KMS-11 (cell line): Measurements from ENCODE around the gene DENND6B.
A peak's percentile ranks its signal among the peaks of the same experiment; 100 is the strongest.
"Not testable (repeated sequence)": the region's sequence is repeated elsewhere in the genome, so short reads cannot be mapped to it uniquely, and the experiment has no call there.

ENCODE experiments used
- H2AFZ ChIP-seq: fragments of 200-600 bp; sonication (generic); 2 replicates; pipeline ENCODE4 v1.6.1; 2016; ENCODE audit warnings: antibody characterized with exemption, mixed run types, low read depth
- H3K27ac ChIP-seq: fragments of 200-600 bp; sonication (generic); 2 replicates; pipeline ENCODE4 v1.6.1; 2016; ENCODE audit warnings: mild to moderate bottlenecking, mixed run types
- H3K27me3 ChIP-seq: fragments of 200-600 bp; sonication (generic); 2 replicates; pipeline ENCODE4 v1.6.1; 2017; ENCODE audit warnings: mild to moderate bottlenecking, low read depth, mixed run types, moderate library complexity; ENCODE audit not compliant: insufficient read depth
- H3K36me3 ChIP-seq: fragments of 200-600 bp; sonication (generic); 2 replicates; pipeline ENCODE4 v1.6.1; 2017; ENCODE audit warnings: mild to moderate bottlenecking, mixed run types; ENCODE audit not compliant: insufficient read depth
- H3K4me1 ChIP-seq: fragments of 200-600 bp; sonication (generic); 2 replicates; pipeline ENCODE4 v1.6.1; 2016; ENCODE audit warnings: mild to moderate bottlenecking, low read depth, mixed run types; ENCODE audit not compliant: poor library complexity, severe bottlenecking
- H3K4me2 ChIP-seq: fragments of 200-600 bp; sonication (generic); 2 replicates; pipeline ENCODE4 v1.7.0; 2016; ENCODE audit warnings: mild to moderate bottlenecking, mixed run types
- H3K4me3 ChIP-seq: fragments of 200-600 bp; sonication (generic); IDR thresholded peaks from 2 replicates; pipeline ENCODE4 v1.6.1; 2017; ENCODE audit warnings: low read depth, low read length, mixed read lengths; ENCODE audit not compliant: insufficient read depth
- H3K79me2 ChIP-seq: fragments of 200-600 bp; sonication (generic); 2 replicates; pipeline ENCODE4 v1.6.1; 2016; ENCODE audit warnings: low read depth, mixed run types; ENCODE audit not compliant: insufficient read depth
- H3K9ac ChIP-seq: fragments of 200-600 bp; sonication (generic); 2 replicates; pipeline ENCODE4 v1.6.1; 2016; ENCODE audit warnings: mild to moderate bottlenecking, mixed run types
- H4K20me1 ChIP-seq: fragments of 200-600 bp; sonication (generic); 2 replicates; pipeline ENCODE4 v1.6.1; 2016; ENCODE audit warnings: mild to moderate bottlenecking, mixed run types; ENCODE audit not compliant: insufficient read depth
- CTCF ChIP-seq: fragments of 200-600 bp; sonication (generic); conservative IDR thresholded peaks from 2 replicates; pipeline ENCODE4 v1.6.1; 2017; ENCODE audit warnings: low read depth, mild to moderate bottlenecking, antibody characterized with exemption, low read length, moderate library complexity, mixed read lengths

DENND6B gene

DNA sequence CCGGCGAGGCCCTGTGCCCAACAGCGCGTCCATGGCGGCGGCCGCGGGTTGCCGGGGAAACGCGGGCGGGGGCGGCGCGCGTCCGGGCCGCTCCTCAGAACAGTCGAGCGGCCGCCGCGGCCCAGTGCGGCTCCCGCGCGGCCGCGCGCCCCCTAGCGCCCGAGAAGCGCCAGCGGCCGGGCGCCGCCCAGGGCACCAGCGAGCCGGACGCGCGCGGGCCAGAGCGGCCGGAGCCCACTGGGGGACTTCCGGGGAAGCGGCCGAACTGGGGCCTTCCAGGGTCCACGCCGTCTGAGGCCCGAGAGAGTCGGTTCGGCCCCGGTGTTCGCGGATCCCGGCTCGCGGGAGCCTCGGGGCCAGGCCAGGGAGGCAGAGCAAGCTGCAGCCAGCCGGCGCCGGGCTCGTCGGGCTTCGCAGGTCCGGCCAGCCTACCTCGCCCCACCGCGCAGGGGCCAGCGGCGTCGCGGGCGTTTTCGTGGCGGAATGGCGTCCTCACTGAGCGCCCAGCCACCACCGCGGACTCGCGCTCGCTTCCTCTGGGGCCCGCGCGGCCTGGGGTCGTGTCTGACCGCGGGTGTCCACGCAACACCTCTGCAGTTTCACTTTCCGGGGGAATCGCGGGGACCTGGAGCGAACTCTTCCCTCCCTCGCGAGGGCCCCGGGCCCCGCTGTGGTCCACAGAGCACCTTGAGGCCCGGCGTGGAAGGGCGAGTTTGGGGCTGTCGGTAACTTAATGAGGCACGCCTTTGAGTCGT, at the start of gene DENND6B:
DENND6B (minus strand) TSS at position 57 of the 755 bp plus-strand sequence; CDS start at position 33, 24 bp downstream.
- no peak within 1 kb of the TSS for H3K4me3 ChIP-seq
- H3K36me3 ChIP-seq, result no peaks in the 10 kb centered on the region
- H3K27ac ChIP-seq, result peak within 1 kb of the TSS; percentile 48
- H2AFZ ChIP-seq, result peak within 1 kb of the TSS; percentile 57
- peak within 1 kb of the TSS; percentile 74 for H3K9ac ChIP-seq
- no peak for TF ChIP-seq CTCF
- peaks cover 6% of the 10 kb centered on the region for H3K4me1 ChIP-seq
- H3K27me3 ChIP-seq, result no peaks in the 10 kb centered on the region
- peak within 1 kb of the TSS; percentile 63 for H3K4me2 ChIP-seq
- no peaks in the 10 kb centered on the region for H4K20me1 ChIP-seq
- H3K79me2 ChIP-seq, result no peaks in the 10 kb centered on the region

DNA sequence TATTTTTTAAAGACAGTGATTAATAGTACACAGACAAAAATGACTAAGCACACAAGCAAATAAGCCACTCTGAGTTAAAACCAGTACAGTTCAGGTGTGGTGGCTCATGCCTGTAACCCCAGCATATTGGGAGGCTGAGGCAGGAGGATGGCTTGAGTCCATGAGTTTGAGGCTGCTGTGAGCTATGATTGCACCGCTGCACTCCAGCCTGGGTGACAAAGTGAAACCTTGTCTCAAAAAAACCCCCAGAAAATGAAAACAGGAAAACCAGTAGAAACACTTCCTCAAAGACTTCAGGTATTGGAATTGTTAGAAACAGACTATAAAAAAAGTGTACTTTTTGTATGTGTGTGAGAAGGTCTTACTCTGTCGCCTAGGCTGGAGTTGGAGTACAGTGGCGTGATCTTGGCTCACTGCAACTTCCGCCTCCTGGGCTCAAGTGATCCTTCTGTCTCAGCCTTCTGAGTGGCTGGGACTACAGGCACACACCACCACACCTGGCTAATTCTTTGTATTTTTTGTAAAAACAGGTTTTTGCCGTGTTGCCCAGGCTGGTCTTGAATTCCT, 49.4 kb upstream of the DENND6B start:
- H3K27me3 ChIP-seq, result no peaks in the 10 kb centered on the region
- H3K4me3 ChIP-seq, result no peak overlapping the region
- H3K36me3 ChIP-seq, result no peaks in the 10 kb centered on the region
- H4K20me1 ChIP-seq, result no peaks in the 10 kb centered on the region
- H3K4me2 ChIP-seq, result no peak overlapping the region
- no peak for TF ChIP-seq CTCF
- no peak overlapping the region for H3K9ac ChIP-seq
- H3K79me2 ChIP-seq, result no peaks in the 10 kb centered on the region
- H3K27ac ChIP-seq, result no peak overlapping the region
- H3K4me1 ChIP-seq, result no peaks in the 10 kb centered on the region
- no peak overlapping the region for H2AFZ ChIP-seq

GRCh38 chr22:50371101-50371648, 44.4 kb upstream of the DENND6B start:
- no peak overlapping the region for H3K4me3 ChIP-seq
- no peak overlapping the region for H3K9ac ChIP-seq
- no peak for TF ChIP-seq CTCF
- H2AFZ ChIP-seq, result no peak overlapping the region
- no peak overlapping the region for H3K4me2 ChIP-seq
- H3K27me3 ChIP-seq, result no peaks in the 10 kb centered on the region
- no peaks in the 10 kb centered on the region for H3K4me1 ChIP-seq
- H4K20me1 ChIP-seq, result no peaks in the 10 kb centered on the region
- H3K79me2 ChIP-seq, result 0 out of 2 replicates have a peak, but pooled peaks cover 6% of the 10 kb centered on the region
- no peaks in the 10 kb centered on the region for H3K36me3 ChIP-seq
- no peak overlapping the region for H3K27ac ChIP-seq

GRCh38 chr22:50367778-50368500, 41.1 kb upstream of the DENND6B start:
- Histone ChIP-seq H2AFZ (no peak overlapping the region), H3K79me2 (peaks cover 22% of the 10 kb centered on the region; the same call in 1 of the 2 replicates), H3K4me2 (no peak overlapping the region), H3K4me1 (no peaks in the 10 kb centered on the region), H3K36me3 (no peaks in the 10 kb centered on the region), H3K9ac (no peak overlapping the region), H3K27ac (no peak overlapping the region), H4K20me1 (no peaks in the 10 kb centered on the region), H3K4me3 (no peak overlapping the region), H3K27me3 (no peaks in the 10 kb centered on the region)
- TF ChIP-seq CTCF, result no peak

GRCh38 chr22:50363803-50364194, 37.0 kb upstream of the DENND6B start:
- H3K4me3 ChIP-seq, H4K20me1 ChIP-seq, H3K4me2 ChIP-seq, H3K27ac ChIP-seq, H2AFZ ChIP-seq, H3K4me1 ChIP-seq, H3K27me3 ChIP-seq, H3K9ac ChIP-seq, H3K36me3 ChIP-seq: not testable (repeated sequence)
- peaks cover 52% of the 10 kb centered on the region; the same call in 1 of the 2 replicates for H3K79me2 ChIP-seq
